Right lobe of liver (tissue), 4 donors: ENCODE measurements around the gene PDCD4.

Source experiments
- POLR2A ChIP-seq: fragments of 450-650 bp; IDR thresholded peaks from one replicate; pipeline ENCODE4 v1.6.1; 2017; ENCODE audit warnings: antibody characterized with exemption, mild to moderate bottlenecking
- TF ChIP-seq, protein P1 (sequence below), 4 donors: fragments of 200-600 bp in 3 of 4; fragments of 450-650 bp in 1 of 4; IDR thresholded peaks; one replicate each; pipeline versions ENCODE4 v1.5.1 to v1.8.0; 2016 to 2022; ENCODE audit warnings: antibody characterized with exemption in 4 of 4, mild to moderate bottlenecking in 2 of 4
- donor health status: DM: no; HTN: no; CAD: no.
- donor health status: DM: no; HTN: no; CAD: no.
- donor health status: DM: no; HTN: yes; CAD: no.

DNA sequence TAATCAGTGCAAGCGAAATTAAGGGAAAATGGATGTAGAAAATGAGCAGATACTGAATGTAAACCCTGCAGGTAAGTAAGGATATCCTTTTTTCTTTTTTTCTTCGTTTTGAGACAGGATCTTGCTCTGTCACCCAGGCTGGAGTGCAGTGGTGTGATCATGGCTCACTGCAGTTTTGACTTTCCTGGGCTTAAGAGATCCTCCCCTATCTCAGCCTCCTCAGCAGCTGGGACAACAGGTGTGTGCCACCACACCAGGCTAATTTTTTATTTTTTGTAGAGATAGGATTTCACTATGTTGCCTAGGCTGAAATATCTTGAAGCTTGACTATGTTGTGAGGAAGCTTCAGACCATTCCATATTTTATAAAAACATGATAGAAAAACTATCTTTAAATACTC is 4.3 kb downstream of the PDCD4 start:
- TF ChIP-seq, protein P1, sequence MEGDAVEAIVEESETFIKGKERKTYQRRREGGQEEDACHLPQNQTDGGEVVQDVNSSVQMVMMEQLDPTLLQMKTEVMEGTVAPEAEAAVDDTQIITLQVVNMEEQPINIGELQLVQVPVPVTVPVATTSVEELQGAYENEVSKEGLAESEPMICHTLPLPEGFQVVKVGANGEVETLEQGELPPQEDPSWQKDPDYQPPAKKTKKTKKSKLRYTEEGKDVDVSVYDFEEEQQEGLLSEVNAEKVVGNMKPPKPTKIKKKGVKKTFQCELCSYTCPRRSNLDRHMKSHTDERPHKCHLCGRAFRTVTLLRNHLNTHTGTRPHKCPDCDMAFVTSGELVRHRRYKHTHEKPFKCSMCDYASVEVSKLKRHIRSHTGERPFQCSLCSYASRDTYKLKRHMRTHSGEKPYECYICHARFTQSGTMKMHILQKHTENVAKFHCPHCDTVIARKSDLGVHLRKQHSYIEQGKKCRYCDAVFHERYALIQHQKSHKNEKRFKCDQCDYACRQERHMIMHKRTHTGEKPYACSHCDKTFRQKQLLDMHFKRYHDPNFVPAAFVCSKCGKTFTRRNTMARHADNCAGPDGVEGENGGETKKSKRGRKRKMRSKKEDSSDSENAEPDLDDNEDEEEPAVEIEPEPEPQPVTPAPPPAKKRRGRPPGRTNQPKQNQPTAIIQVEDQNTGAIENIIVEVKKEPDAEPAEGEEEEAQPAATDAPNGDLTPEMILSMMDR (IDR thresholded peaks at IDR 0.05): no peak
- TF ChIP-seq POLR2A: no peak
